Loucy (cell line): Measurements from ENCODE around the gene AFF2.

ENCODE experiments used
- H2AFZ ChIP-seq: fragments of 200-600 bp; sonication (generic); 2 replicates; pipeline ENCODE4 v1.6.0; 2016; ENCODE audit warnings: antibody characterized with exemption, mild to moderate bottlenecking, low read length, moderate library complexity
- H3F3A ChIP-seq: fragments of 200-600 bp; 2 replicates; pipeline ENCODE4 v1.6.0; 2016; ENCODE audit warnings: antibody characterized with exemption, low read depth, mild to moderate bottlenecking
- H3K27me3 ChIP-seq: fragments of 200-600 bp; sonication (generic); 2 replicates; pipeline ENCODE4 v1.6.1; 2014; ENCODE audit warnings: low read length, mild to moderate bottlenecking; ENCODE audit not compliant: insufficient read depth, poor library complexity, severe bottlenecking
- H3K36me3 ChIP-seq: fragments of 200-600 bp; sonication (generic); 2 replicates; pipeline ENCODE4 v1.6.1; 2016; ENCODE audit warnings: low read length; ENCODE audit not compliant: insufficient read depth
- H3K4me1 ChIP-seq: fragments of 200-600 bp; sonication (generic); 2 replicates; pipeline ENCODE4 v1.5.1; 2014; ENCODE audit warnings: low read length, mild to moderate bottlenecking; ENCODE audit not compliant: insufficient read depth, poor library complexity, severe bottlenecking
- H3K4me2 ChIP-seq: fragments of 200-600 bp; sonication (generic); 2 replicates; pipeline ENCODE4 v1.6.0; 2014; ENCODE audit warnings: antibody characterized with exemption, low read length, low read depth, mild to moderate bottlenecking; ENCODE audit not compliant: poor library complexity, severe bottlenecking
- H3K4me3 ChIP-seq: fragments of 200-600 bp; sonication (generic); 2 replicates; pipeline ENCODE4 v1.5.1; 2014; ENCODE audit warnings: low read length, mild to moderate bottlenecking, mixed read lengths; ENCODE audit not compliant: poor library complexity, severe bottlenecking
- H3K79me2 ChIP-seq: fragments of 200-600 bp; sonication (generic); 2 replicates; pipeline ENCODE4 v1.6.1; 2014; ENCODE audit warnings: low read length; ENCODE audit not compliant: insufficient read depth
- H3K9ac ChIP-seq: fragments of 200-600 bp; sonication (generic); 2 replicates; pipeline ENCODE4 v1.6.0; 2014; ENCODE audit warnings: mild to moderate bottlenecking, low read depth, low read length, moderate library complexity; ENCODE audit not compliant: poor library complexity, severe bottlenecking
- H3K9me2 ChIP-seq: fragments of 200-600 bp; sonication (generic); replicated peaks from 2 replicates; pipeline ENCODE4 v1.6.1; 2016; ENCODE audit warnings: low read depth, low read length, mixed read lengths
- H3K9me3 ChIP-seq: fragments of 200-600 bp; sonication (generic); 2 replicates; pipeline ENCODE4 v1.6.1; 2014; ENCODE audit warnings: mild to moderate bottlenecking, antibody characterized with exemption, low read length, low read depth; ENCODE audit not compliant: insufficient read depth
- H4K20me1 ChIP-seq: fragments of 200-600 bp; sonication (generic); 2 replicates; pipeline ENCODE4 v1.6.0; 2014; ENCODE audit warnings: antibody characterized with exemption, low read length, mild to moderate bottlenecking; ENCODE audit not compliant: insufficient read depth, poor library complexity, severe bottlenecking
- CTCF ChIP-seq: fragments of 200-600 bp; sonication (generic); conservative IDR thresholded peaks from 2 replicates; pipeline ENCODE4 v1.5.1; 2014; ENCODE audit warnings: mild to moderate bottlenecking, antibody characterized with exemption, low read length
- EZH2phosphoT487 ChIP-seq: fragments of 200-600 bp; IDR thresholded peaks from 2 replicates; pipeline ENCODE4 v1.6.1; 2018; ENCODE audit warnings: antibody characterized with exemption, mild to moderate bottlenecking, moderate library complexity, borderline replicate concordance

AFF2 gene

DNA sequence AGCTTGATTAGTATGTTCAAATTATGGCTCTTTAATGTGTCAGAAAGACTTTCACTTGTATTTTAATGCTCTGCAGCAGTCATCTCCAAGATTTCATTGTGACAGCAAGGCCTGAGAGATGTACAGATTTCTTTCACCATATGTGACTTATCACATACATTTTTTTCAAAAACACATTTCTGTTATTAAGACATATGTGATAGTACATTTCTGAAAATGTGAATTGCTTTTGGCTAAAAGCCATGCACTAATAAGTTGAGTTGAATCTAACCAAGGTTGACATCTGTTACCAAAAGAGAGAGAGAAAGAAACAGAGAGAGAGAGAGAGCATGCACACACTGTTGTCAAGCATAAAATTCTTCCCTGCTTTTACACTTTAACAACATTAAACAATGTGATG is 409.3 kb downstream of the AFF2 start:
- H4K20me1 ChIP-seq: no peaks in the 10 kb centered on the region
- no peak for TF ChIP-seq CTCF
- TF ChIP-seq EZH2phosphoT487: no peak
- H3K79me2 ChIP-seq: no peaks in the 10 kb centered on the region
- H2AFZ ChIP-seq: no peak overlapping the region
- H3K27me3 ChIP-seq: no peaks in the 10 kb centered on the region
- H3K9ac ChIP-seq: no peak overlapping the region
- no peaks in the 10 kb centered on the region for H3K4me1 ChIP-seq
- H3F3A ChIP-seq: no peaks in the 10 kb centered on the region
- no peaks in the 10 kb centered on the region for H3K9me2 ChIP-seq
- H3K36me3 ChIP-seq: peaks cover 10% of the 10 kb centered on the region; the same call in 1 of the 2 replicates
- H3K4me3 ChIP-seq: no peak overlapping the region
- no peak overlapping the region for H3K4me2 ChIP-seq
- no peaks in the 10 kb centered on the region for H3K9me3 ChIP-seq

DNA sequence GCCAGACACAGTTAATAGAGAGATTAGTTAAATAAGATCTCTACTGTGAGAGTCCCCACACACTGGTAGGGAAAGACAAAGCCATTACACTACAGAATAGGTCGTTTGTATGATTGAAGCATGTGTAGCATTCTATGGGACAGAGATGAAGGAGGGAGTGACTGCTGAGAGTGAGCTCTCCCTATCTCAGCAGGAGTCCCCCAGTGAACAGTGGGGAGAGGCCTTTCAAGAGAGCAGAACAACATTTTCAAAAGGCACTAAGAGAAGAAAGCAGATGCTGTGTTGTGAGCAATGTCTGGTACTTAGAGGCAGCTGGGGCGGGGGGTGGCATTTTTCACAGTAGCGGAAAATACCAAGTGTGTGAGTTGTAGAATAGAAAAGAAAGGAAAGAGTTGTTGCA is 413.6 kb downstream of the AFF2 start:
- H3K27me3 ChIP-seq: no peaks in the 10 kb centered on the region
- no peaks in the 10 kb centered on the region for H3K4me1 ChIP-seq
- no peak overlapping the region for H2AFZ ChIP-seq
- no peak overlapping the region for H3K9ac ChIP-seq
- H3K36me3 ChIP-seq: no peaks in the 10 kb centered on the region
- H3K79me2 ChIP-seq: no peaks in the 10 kb centered on the region
- H3F3A ChIP-seq: no peaks in the 10 kb centered on the region
- no peak overlapping the region for H3K4me3 ChIP-seq
- no peak for TF ChIP-seq CTCF
- no peak for TF ChIP-seq EZH2phosphoT487
- H3K4me2 ChIP-seq: no peak overlapping the region
- H3K9me2 ChIP-seq: no peaks in the 10 kb centered on the region
- no peaks in the 10 kb centered on the region for H4K20me1 ChIP-seq
- no peaks in the 10 kb centered on the region for H3K9me3 ChIP-seq

DNA sequence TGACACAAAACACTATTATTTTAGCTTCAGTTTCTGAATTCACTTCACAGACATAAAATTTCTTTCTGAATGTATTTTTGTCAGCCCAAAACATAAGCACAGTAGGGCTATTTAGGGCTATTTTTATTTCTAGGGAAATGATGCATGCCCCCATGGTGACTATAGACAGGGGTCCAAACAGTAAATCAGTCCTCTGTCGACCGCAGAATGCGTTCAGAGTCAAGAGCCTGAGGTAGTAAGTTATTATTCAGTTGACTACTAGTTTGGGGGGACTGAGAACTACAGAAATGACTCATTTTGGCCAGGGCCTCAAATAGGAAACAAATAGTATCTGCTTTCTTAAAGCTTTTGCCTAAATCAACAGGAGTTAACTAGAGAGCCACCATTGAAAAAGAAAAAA is 414.4 kb downstream of the AFF2 start:
- H3K79me2 ChIP-seq: no peaks in the 10 kb centered on the region
- no peak overlapping the region for H2AFZ ChIP-seq
- no peaks in the 10 kb centered on the region for H3K9me2 ChIP-seq
- H3K4me1 ChIP-seq: no peaks in the 10 kb centered on the region
- no peaks in the 10 kb centered on the region for H3F3A ChIP-seq
- H3K9ac ChIP-seq: no peak overlapping the region
- H3K36me3 ChIP-seq: no peaks in the 10 kb centered on the region
- no peaks in the 10 kb centered on the region for H4K20me1 ChIP-seq
- H3K4me2 ChIP-seq: no peak overlapping the region
- no peak overlapping the region for H3K4me3 ChIP-seq
- no peaks in the 10 kb centered on the region for H3K9me3 ChIP-seq
- TF ChIP-seq CTCF: no peak
- no peak for TF ChIP-seq EZH2phosphoT487
- H3K27me3 ChIP-seq: no peaks in the 10 kb centered on the region
